ENCODE results near the gene RPL5.

Gene RPL5

GRCh38 chr1:92820551-92820950 lies 11.3 kb upstream of the RPL5 start:
- DNase-seq, result no peak

- DNase-seq, result no peak
These were observed 9.0 kb upstream of the RPL5 start for GRCh38 chr1:92822879-92823278.

GRCh38 chr1:92826792-92827191 lies 5.0 kb upstream of the RPL5 start:
- DNase-seq, result no peak

GRCh38 chr1:92831368-92831761 lies 475 bp upstream of the RPL5 start:
- DNase-seq, result no peak

GRCh38 chr1:92832537-92833114 lies 786 bp downstream of the RPL5 start:
- no peak for DNase-seq

- no peak for DNase-seq
These were observed 2.0 kb downstream of the RPL5 start for GRCh38 chr1:92833840-92834239.

- no peak for DNase-seq
These were observed 2.8 kb downstream of the RPL5 start for GRCh38 chr1:92834617-92835016.

GRCh38 chr1:92837062-92837461 lies 5.2 kb downstream of the RPL5 start:
- no peak for DNase-seq

GRCh38 chr1:92838519-92838918 lies 6.7 kb downstream of the RPL5 start:
- DNase-seq, result no peak

- DNase-seq, result no peak
These were observed 7.6 kb downstream of the RPL5 start for GRCh38 chr1:92839442-92839841.

GRCh38 chr1:92840600-92840999 lies 8.8 kb downstream of the RPL5 start:
- no peak for DNase-seq

GRCh38 chr1:92842082-92843045 lies 10.5 kb downstream of the RPL5 start:
- DNase-seq, result no peak

- no peak for DNase-seq
These were observed 11.2 kb downstream of the RPL5 start for GRCh38 chr1:92843046-92843423.

GRCh38 chr1:92843429-92844352 lies 11.9 kb downstream of the RPL5 start:
- no peak for DNase-seq

- DNase-seq, result no peak
These were observed 12.6 kb downstream of the RPL5 start for GRCh38 chr1:92844439-92844838.

GRCh38 chr1:92845908-92846307 lies 14.1 kb downstream of the RPL5 start:
- no peak for DNase-seq

GRCh38 chr1:92848201-92848600 lies 16.4 kb downstream of the RPL5 start:
- no peak for DNase-seq

- DNase-seq, result no peak
These were observed 18.2 kb downstream of the RPL5 start for GRCh38 chr1:92850019-92850418.

GRCh38 chr1:92851729-92852128 lies 19.9 kb downstream of the RPL5 start:
- DNase-seq, result no peak

GRCh38 chr1:92853299-92853698 lies 21.5 kb downstream of the RPL5 start:
- no peak for DNase-seq

GRCh38 chr1:92854101-92854785 lies 22.4 kb downstream of the RPL5 start:
- no peak for DNase-seq

GRCh38 chr1:92855236-92855635 lies 23.4 kb downstream of the RPL5 start:
- no peak for DNase-seq

GRCh38 chr1:92857817-92858216 lies 26.0 kb downstream of the RPL5 start:
- no peak for DNase-seq
